ENCODE results near the gene PLXNB3. TPM values are rescaled to one million over a fixed set of nuclear protein-coding genes. Genes with fewer than 3 reads are reported as not detected.

PLXNB3 gene
- total and polyA plus RNA-seq, 2 of the 13 experiments (the other 11 are each of a cell fraction or from before 2014, with no cell fraction given), result 3.0 to 6.9 TPM

GRCh38 chrX:153774576-153775292, 10.7 kb downstream of the PLXNB3 start (continued):
- TF ChIP-seq, protein P1, sequence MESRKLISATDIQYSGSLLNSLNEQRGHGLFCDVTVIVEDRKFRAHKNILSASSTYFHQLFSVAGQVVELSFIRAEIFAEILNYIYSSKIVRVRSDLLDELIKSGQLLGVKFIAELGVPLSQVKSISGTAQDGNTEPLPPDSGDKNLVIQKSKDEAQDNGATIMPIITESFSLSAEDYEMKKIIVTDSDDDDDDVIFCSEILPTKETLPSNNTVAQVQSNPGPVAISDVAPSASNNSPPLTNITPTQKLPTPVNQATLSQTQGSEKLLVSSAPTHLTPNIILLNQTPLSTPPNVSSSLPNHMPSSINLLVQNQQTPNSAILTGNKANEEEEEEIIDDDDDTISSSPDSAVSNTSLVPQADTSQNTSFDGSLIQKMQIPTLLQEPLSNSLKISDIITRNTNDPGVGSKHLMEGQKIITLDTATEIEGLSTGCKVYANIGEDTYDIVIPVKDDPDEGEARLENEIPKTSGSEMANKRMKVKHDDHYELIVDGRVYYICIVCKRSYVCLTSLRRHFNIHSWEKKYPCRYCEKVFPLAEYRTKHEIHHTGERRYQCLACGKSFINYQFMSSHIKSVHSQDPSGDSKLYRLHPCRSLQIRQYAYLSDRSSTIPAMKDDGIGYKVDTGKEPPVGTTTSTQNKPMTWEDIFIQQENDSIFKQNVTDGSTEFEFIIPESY (CRISPR knock-in tag; IDR thresholded peaks at IDR 0.05), result no peak

DNA sequence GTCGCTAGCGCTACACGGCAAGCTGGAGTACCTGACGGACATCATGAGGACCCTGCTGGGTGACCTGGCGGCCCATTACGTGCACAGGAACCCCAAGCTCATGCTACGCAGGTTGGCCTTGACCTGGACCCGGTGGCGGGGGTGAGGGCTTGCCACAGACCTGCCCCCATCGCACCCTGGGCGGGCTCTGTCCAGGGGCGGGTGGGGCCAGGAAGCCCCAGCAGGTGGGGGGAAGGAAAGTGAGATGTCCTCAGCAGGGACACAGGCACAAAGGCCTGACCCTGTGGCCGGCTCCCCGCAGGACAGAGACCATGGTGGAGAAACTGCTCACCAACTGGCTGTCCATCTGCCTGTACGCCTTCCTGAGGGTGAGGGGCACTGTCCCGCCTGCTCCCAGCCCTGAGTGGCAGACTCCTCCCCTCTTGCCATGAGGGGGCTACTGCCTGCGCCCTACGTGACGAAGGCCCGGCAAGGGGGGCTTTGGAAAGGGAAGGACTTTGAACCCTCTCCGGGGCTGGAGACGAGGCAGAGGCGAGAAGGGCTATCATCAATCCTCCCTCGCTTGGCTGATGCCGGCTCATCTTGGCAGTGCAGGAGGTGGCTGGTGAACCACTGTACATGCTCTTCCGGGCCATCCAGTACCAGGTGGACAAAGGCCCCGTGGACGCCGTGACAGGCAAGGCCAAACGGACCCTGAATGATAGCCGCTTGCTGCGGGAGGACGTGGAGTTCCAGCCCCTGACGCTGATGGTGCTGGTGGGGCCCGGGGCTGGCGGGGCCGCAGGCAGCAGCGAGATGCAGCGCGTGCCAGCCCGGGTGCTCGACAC, 11.5 kb downstream of the PLXNB3 start:
- FAIRE-seq, result no peak
- H3K4me2 ChIP-seq (ENCODE audit: low read depth, low read length), result no peak overlapping the region
- in situ Hi-C loops (cut with HindIII; ENCODE audit: extremely low pct_ligation_motif_present, low pct_unique_long_range_greater_than_20kb) (no loop called here), intact Hi-C loops (cut with micrococcal nuclease; ENCODE audit: unreplicated experiment) (no loop called here)
- 80% methylated on average over 1 of the region's 42 CpGs for WGBS (ENCODE audit: low lambda C conversion rate)
- H3K4me3 ChIP-seq (replicated peaks in 1 of 3; ENCODE audit: insufficient read depth in 1 of 3, low read depth in 2 of 3, low read length in 3 of 3), result no peak overlapping the region
- no peaks in the 10 kb centered on the region for H3K79me2 ChIP-seq (ENCODE audit: insufficient read depth, low read length)
- POLR2A ChIA-PET, result no interaction called here
- BruUV-seq (replicated peaks), result no TSS peak
- no peaks in the 10 kb centered on the region for H3K36me3 ChIP-seq (replicated peaks in 1 of 2; ENCODE audit: control insufficient read depth in 1 of 2, insufficient read depth in 2 of 2, low read length in 2 of 2)
- H3K27me3 ChIP-seq (ENCODE audit: control insufficient read depth in 1 of 2, insufficient read depth in 2 of 2, low read length in 2 of 2), result no peaks in the 10 kb centered on the region
- no peak for DNase-seq (ENCODE audit: low spot score)
- H3K4me1 ChIP-seq (ENCODE audit: insufficient read depth, low read length), result no peaks in the 10 kb centered on the region
- ATAC-seq, result no peak
- H2AFZ ChIP-seq (ENCODE audit: low read length), result no peak overlapping the region
- H3K27ac ChIP-seq (ENCODE audit: extremely low read length, insufficient read depth, low read length), result no peak overlapping the region
- H3K9me3 ChIP-seq (ENCODE audit: low read length), result no peaks in the 10 kb centered on the region
- TF ChIP-seq ZNF138 (CRISPR knock-in tag; IDR thresholded peaks at IDR 0.05; ENCODE audit: low read depth), result no peak
- TF ChIP-seq NFRKB (IDR thresholded peaks at IDR 0.05), result no peak
- TF ChIP-seq ZSCAN30 (CRISPR knock-in tag; IDR thresholded peaks at IDR 0.05), result no peak
- no peak for TF ChIP-seq ZXDC (CRISPR knock-in tag; IDR thresholded peaks at IDR 0.05)
- no peak for TF ChIP-seq SIX4 (CRISPR knock-in tag; IDR thresholded peaks at IDR 0.05)
- no peak for TF ChIP-seq MYC (CRISPR knock-in tag; IDR thresholded peaks at IDR 0.05; ENCODE audit: borderline replicate concordance)
- no peak for TF ChIP-seq HOXA9 (CRISPR knock-in tag; IDR thresholded peaks at IDR 0.05; ENCODE audit: borderline replicate concordance)
- TF ChIP-seq HCFC1 (IDR thresholded peaks at IDR 0.05; ENCODE audit: low read depth, low read length), result no peak
- H3K9ac ChIP-seq (ENCODE audit: insufficient read depth, low read depth, low read length), result no peak overlapping the region
- CTCF ChIA-PET (ENCODE audit: low intra/inter-chr PET ratio, low total read pairs), result no interaction called here
- no peaks in the 10 kb centered on the region for H4K20me1 ChIP-seq (ENCODE audit: insufficient read depth, low read length)

All from HepG2 (cell line).